Measurements from ENCODE around the gene KCNIP1.

KCNIP1 gene

GRCh38 chr5:170509348-170509660 lies 5.5 kb downstream of the KCNIP1 start:
- DNase-seq: no peak

GRCh38 chr5:170510126-170510525 lies 6.3 kb downstream of the KCNIP1 start:
- no peak for DNase-seq

GRCh38 chr5:170510559-170510958 lies 6.7 kb downstream of the KCNIP1 start:
- no peak for DNase-seq

GRCh38 chr5:170511551-170512258 lies 7.9 kb downstream of the KCNIP1 start:
- no peak for DNase-seq

- DNase-seq: peak; percentile 71
Measured at GRCh38 chr5:170513856-170514525, 10.2 kb downstream of the KCNIP1 start.

GRCh38 chr5:170517411-170517810 lies 13.6 kb downstream of the KCNIP1 start:
- no peak for DNase-seq

- no peak for DNase-seq
Measured at GRCh38 chr5:170518277-170518676, 14.5 kb downstream of the KCNIP1 start.

GRCh38 chr5:170519549-170519948 lies 15.7 kb downstream of the KCNIP1 start:
- no peak for DNase-seq

- DNase-seq: no peak
Measured at GRCh38 chr5:170520372-170520771, 16.6 kb downstream of the KCNIP1 start.

- peak; percentile 67 for DNase-seq
Measured at GRCh38 chr5:170522211-170523141, 18.7 kb downstream of the KCNIP1 start.

GRCh38 chr5:170523142-170523551 lies 19.3 kb downstream of the KCNIP1 start:
- DNase-seq: peak; percentile 82

GRCh38 chr5:170523830-170524229 lies 20.0 kb downstream of the KCNIP1 start:
- no peak for DNase-seq

GRCh38 chr5:170524576-170524975 lies 20.8 kb downstream of the KCNIP1 start:
- DNase-seq: no peak

- DNase-seq: no peak
Measured at GRCh38 chr5:170525470-170526211, 21.8 kb downstream of the KCNIP1 start.

- no peak for DNase-seq
Measured at GRCh38 chr5:170527991-170528390, 24.2 kb downstream of the KCNIP1 start.

GRCh38 chr5:170528976-170529375 lies 25.2 kb downstream of the KCNIP1 start:
- no peak for DNase-seq

- no peak for DNase-seq
Measured at GRCh38 chr5:170532935-170533334, 29.1 kb downstream of the KCNIP1 start.

GRCh38 chr5:170533383-170533782 lies 29.6 kb downstream of the KCNIP1 start:
- DNase-seq: peak; percentile 3

GRCh38 chr5:170534177-170534576 lies 30.4 kb downstream of the KCNIP1 start:
- peak; percentile 2 for DNase-seq

- no peak for DNase-seq
Measured at GRCh38 chr5:170534941-170535340, 31.1 kb downstream of the KCNIP1 start.

- peak; percentile 23 for DNase-seq
Measured at GRCh38 chr5:170536525-170536924, 32.7 kb downstream of the KCNIP1 start.

- DNase-seq: no peak
Measured at GRCh38 chr5:170537451-170538095, 33.8 kb downstream of the KCNIP1 start.

Measured in DMS79 treated with DMSO at 0.1 percent for 48 hours (cell line).